ENCODE data around the gene C4orf51. TPM values are rescaled to one million over a fixed set of nuclear protein-coding genes. Genes with fewer than 3 reads are reported as not detected.

C4orf51 gene
- total and polyA plus RNA-seq, 2 of the 13 experiments (the other 11 are each of a cell fraction or from before 2014, with no cell fraction given) = not detected

GRCh38 chr4:145775406-145775805 is 95.5 kb downstream of the C4orf51 start:
- Histone ChIP-seq H4K20me1 (ENCODE audit: insufficient read depth, low read length) (no peaks in the 10 kb centered on the region), H3K4me2 (ENCODE audit: low read depth, low read length) (no peak overlapping the region), H3K4me1 (ENCODE audit: insufficient read depth, low read length) (no peaks in the 10 kb centered on the region), H3K9me3 (ENCODE audit: low read length) (no peaks in the 10 kb centered on the region), H3K36me3 (replicated peaks in 1 of 2; ENCODE audit: control insufficient read depth in 1 of 2, insufficient read depth in 2 of 2, low read length in 2 of 2) (peaks cover 8 to 34% of the 10 kb centered on the region in 2 experiments; a peak in 4 of 5 replicates), H3K79me2 (ENCODE audit: insufficient read depth, low read length) (no peaks in the 10 kb centered on the region), H3K9ac (ENCODE audit: insufficient read depth, low read depth, low read length) (no peak overlapping the region), H3K27me3 (ENCODE audit: control insufficient read depth in 1 of 2, insufficient read depth in 2 of 2, low read length in 2 of 2) (no peaks in the 10 kb centered on the region), H3K4me3 (replicated peaks in 1 of 3; ENCODE audit: insufficient read depth in 1 of 3, low read depth in 2 of 3, low read length in 3 of 3) (no peak overlapping the region), H2AFZ (ENCODE audit: low read length) (no peak overlapping the region), H3K27ac (ENCODE audit: extremely low read length, insufficient read depth, low read length) (no peak overlapping the region)
- TF ChIP-seq JUND (CRISPR knock-in tag; IDR thresholded peaks at IDR 0.05) (no peak), SAP130 (CRISPR knock-in tag; IDR thresholded peaks at IDR 0.05; ENCODE audit: low read depth) (no peak), NCOA5 (CRISPR knock-in tag; IDR thresholded peaks at IDR 0.05) (no peak), IRF1 (CRISPR knock-in tag; IDR thresholded peaks at IDR 0.05; ENCODE audit: low read depth) (no peak), MAFK (conservative IDR thresholded peaks at IDR 0.05 in 1 of 2, IDR thresholded peaks at IDR 0.05 in 1 of 2; ENCODE audit: low read length in 2 of 2) (no peak), ZNF556 (CRISPR knock-in tag; IDR thresholded peaks at IDR 0.05; ENCODE audit: borderline replicate concordance) (no peak), NFYB (CRISPR knock-in tag; IDR thresholded peaks at IDR 0.05) (no peak), MED1 (CRISPR knock-in tag; IDR thresholded peaks at IDR 0.05) (no peak), NFRKB (IDR thresholded peaks at IDR 0.05) (no peak), KMT2A (CRISPR knock-in tag; IDR thresholded peaks at IDR 0.05) (no peak), ZNF747 (CRISPR knock-in tag; IDR thresholded peaks at IDR 0.05; ENCODE audit: borderline replicate concordance) (no peak), CENPT (CRISPR knock-in tag; IDR thresholded peaks at IDR 0.05; ENCODE audit: low read depth) (no peak), FOXA1 (IDR thresholded peaks at IDR 0.05) (no peak), FOXA1 (CRISPR knock-in tag; IDR thresholded peaks at IDR 0.05) (no peak), CHD2 (IDR thresholded peaks at IDR 0.05; ENCODE audit: low read depth, low read length) (no peak)
- TF ChIP-seq, protein P1, sequence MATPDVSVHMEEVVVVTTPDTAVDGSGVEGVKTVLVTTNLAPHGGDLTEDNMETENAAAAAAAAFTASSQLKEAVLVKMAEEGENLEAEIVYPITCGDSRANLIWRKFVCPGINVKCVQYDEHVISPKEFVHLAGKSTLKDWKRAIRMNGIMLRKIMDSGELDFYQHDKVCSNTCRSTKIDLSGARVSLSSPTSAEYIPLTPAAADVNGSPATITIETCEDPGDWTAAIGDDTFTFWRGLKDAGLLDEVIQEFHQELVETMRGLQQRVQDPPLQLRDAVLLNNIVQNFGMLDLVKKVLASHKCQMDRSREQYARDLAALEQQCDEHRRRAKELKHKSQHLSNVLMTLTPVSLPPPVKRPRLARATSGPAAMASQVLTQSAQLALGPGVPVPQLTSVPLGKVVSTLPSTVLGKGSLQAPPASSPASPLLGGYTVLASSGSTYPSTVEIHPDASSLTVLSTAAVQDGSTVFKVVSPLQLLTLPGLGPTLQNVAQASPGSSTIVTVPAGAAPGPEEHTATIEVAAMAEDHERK (CRISPR knock-in tag; IDR thresholded peaks at IDR 0.05; ENCODE audit: low read depth) = no peak
- TF ChIP-seq, protein P2, sequence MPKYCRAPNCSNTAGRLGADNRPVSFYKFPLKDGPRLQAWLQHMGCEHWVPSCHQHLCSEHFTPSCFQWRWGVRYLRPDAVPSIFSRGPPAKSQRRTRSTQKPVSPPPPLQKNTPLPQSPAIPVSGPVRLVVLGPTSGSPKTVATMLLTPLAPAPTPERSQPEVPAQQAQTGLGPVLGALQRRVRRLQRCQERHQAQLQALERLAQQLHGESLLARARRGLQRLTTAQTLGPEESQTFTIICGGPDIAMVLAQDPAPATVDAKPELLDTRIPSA (CRISPR knock-in tag; IDR thresholded peaks at IDR 0.05; ENCODE audit: borderline replicate concordance) = no peak
- TF ChIP-seq, protein P3, sequence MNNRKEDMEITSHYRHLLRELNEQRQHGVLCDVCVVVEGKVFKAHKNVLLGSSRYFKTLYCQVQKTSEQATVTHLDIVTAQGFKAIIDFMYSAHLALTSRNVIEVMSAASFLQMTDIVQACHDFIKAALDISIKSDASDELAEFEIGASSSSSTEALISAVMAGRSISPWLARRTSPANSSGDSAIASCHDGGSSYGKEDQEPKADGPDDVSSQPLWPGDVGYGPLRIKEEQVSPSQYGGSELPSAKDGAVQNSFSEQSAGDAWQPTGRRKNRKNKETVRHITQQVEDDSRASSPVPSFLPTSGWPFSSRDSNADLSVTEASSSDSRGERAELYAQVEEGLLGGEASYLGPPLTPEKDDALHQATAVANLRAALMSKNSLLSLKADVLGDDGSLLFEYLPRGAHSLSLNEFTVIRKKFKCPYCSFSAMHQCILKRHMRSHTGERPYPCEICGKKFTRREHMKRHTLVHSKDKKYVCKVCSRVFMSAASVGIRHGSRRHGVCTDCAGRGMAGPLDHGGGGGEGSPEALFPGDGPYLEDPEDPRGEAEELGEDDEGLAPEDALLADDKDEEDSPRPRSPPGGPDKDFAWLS (CRISPR knock-in tag; IDR thresholded peaks at IDR 0.05; ENCODE audit: borderline replicate concordance) = no peak
- DNase-seq (ENCODE audit: low spot score) (no peak), ATAC-seq (no peak), FAIRE-seq (no peak)
- ChIA-PET CTCF (ENCODE audit: low intra/inter-chr PET ratio, low total read pairs) (no interaction called here), POLR2A (no interaction called here)
- in situ Hi-C loops (cut with HindIII; ENCODE audit: extremely low pct_ligation_motif_present, low pct_unique_long_range_greater_than_20kb) (no loop called here), intact Hi-C loops (cut with micrococcal nuclease; ENCODE audit: unreplicated experiment) (no loop called here)
- no TSS peak for BruUV-seq (replicated peaks)
- WGBS (ENCODE audit: low lambda C conversion rate) = 98% methylated on average over 3 of the region's 3 CpGs

Data from HepG2 (cell line).